GM18861 (cell line): ENCODE results near the gene ABHD3.
"Not testable (repeated sequence)": the region's sequence is repeated elsewhere in the genome, so short reads cannot be mapped to it uniquely, and the experiment has no call there.

Experiments used
- ATAC-seq: cut with Tn5 transposase; IDR thresholded peaks from one replicate; pipeline ENCODE4 v1.9.1; 2021; ENCODE audit not compliant: unreplicated experiment

Gene ABHD3

GRCh38 chr18:21652073-21652472 lies 52.5 kb downstream of the ABHD3 start:
- no peak for ATAC-seq

- no peak for ATAC-seq
Observed at GRCh38 chr18:21650311-21650710, 54.3 kb downstream of the ABHD3 start.

- not testable (repeated sequence) for ATAC-seq
Observed at GRCh38 chr18:21640375-21640774, 64.2 kb downstream of the ABHD3 start.

GRCh38 chr18:21638822-21639221 lies 65.8 kb downstream of the ABHD3 start:
- no peak for ATAC-seq

- ATAC-seq: no peak
Observed at GRCh38 chr18:21636769-21637168, 67.8 kb downstream of the ABHD3 start.

DNA sequence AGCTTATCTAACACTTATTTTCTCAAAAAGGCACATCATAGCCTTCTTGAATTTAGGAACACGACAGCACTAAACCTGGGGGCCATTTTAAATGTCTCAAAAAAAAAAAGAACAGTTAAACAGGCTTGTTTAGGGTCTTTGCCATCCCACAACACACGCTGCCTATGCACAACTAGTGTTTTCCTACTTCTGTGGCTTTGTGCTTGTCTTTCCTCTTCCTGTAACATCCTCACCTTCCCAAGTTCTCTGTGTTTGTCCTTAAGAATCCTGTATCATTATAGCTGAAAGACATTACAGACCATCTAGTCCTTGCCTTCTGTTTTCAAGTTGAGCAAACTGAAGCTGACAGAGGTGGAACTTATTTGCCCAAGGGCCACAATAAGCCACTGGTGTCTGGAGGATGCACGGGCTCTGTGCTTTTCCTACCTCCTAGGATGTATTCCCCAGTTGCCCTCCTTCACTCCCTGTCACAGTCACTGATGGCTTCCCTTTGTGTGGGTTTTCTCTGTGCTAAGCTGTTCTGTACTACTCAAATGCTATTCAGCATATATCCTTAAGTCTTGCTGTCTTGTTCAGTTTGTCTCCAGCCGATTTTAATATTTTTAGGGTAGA lies 69.9 kb downstream of the ABHD3 start:
- ATAC-seq: no peak

DNA sequence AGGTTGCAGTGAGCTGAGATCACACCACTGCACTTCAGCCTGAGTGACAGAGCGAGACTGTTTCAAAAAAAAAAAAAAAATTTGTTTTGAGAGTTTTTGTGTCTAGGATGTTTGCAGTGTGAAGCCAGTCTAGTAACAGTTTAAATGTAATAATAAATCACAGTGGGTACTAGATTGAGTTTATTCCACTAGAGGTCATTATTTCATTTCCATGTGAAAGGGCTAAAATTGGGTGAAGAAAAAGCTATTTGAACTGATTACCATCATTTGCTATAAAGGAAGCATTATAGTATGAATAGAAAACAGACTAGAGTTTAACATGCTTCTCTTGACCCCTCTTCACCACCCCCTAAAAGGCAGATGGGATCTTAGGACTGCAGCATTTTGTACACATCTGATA lies 72.2 kb downstream of the ABHD3 start:
- no peak for ATAC-seq

DNA sequence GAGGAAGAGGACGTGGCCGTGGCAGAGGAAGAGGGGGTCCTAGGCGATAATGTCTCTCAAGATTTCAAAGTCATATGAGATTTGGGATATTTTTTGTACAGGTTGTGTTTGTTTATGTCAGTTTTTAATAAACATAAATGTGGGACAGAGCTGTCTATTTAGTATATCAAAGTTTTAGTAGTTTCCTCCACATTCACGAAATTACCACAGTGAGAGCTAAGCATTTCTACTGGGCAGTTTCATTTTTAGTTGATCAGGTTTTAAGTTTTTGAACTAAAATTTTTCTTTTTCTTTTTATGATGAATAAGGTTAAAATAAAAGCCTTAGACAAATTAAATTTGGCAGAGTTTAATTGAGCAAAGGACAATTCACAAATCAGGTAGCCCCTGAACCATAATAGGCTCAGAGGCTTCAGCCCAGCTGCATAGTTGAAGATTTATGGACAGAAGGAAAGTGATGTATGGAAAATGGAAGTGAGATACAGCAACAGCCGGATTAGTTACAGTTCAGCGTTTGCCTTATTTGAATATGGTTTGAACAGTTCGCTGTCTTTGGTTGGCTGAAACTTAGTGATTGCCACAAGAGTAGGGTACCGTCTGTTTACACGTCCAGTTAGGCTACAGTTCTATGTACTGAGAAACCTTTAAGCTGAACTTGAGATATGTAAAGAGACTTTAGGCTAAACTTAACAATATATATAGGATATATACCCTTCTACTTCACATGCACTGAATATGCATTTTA lies 75.3 kb downstream of the ABHD3 start:
- ATAC-seq: peak; percentile 81

- not testable (repeated sequence) for ATAC-seq
Observed at GRCh38 chr18:21621640-21622039, 82.9 kb downstream of the ABHD3 start.

GRCh38 chr18:21612125-21613039 lies 92.2 kb downstream of the ABHD3 start, which contains the start of gene SNRPD1:
Gene SNRPD1, plus strand, starts transcription at chr18:21612314. Its CDS starts 116 bp downstream, at chr18:21612430.
- peak; percentile 96 for ATAC-seq

DNA sequence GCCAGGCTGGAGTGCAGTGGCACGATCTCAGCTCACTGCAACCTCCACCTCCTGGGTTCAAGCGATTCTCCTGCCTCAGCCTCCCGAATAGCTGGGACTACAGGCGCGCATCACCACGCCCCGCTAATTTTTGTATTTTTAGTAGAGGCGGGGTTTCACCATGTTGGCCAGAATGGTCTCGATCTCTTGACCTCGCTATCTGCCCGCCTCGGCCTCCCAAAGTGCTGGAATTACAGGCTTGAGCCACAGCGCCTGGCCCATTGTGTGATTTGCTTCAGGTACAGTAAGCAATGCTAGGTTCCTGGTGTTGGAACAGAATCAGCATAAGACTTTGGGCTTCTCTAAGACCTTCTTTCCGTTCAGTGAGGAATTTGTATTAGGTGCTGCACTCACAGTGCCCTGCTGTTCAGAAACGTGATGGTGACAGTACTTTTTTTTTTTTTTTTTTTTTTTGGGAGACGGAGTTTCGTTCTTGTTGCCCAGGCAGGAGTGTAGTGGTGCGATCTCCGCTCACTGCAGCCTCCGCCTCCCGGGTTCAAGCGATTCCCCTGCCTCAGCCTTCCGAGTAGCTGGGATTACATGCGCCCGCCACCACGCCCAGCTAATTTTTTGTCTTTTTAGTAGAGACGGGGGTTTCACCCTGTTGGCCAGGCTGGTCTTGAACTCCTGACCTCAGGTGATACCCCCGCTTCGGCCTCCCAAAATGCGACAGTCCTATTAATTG lies 93.0 kb downstream of the ABHD3 start:
- ATAC-seq: not testable (repeated sequence)

GRCh38 chr18:21605213-21605612 lies 99.4 kb downstream of the ABHD3 start:
- ATAC-seq: no peak

DNA sequence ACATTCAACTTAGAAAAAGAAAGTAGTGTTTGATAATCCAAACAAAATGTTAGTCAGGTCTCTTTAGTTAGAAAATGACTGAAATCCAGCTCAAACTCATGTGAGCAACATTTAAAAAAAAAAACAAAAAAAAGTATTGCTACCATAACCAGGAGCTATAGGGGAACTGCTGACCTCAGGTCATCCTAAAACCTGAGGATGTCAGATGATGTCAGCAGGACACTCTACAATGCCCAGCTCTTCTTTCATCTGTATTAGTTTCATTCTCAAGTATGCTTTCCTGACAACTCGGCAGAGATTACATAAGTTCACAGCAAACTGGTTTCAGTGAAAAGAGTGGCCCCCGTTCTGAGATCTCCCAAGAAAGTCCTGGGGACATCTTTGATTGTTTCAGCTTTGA lies 99.9 kb downstream of the ABHD3 start:
- ATAC-seq: no peak

DNA sequence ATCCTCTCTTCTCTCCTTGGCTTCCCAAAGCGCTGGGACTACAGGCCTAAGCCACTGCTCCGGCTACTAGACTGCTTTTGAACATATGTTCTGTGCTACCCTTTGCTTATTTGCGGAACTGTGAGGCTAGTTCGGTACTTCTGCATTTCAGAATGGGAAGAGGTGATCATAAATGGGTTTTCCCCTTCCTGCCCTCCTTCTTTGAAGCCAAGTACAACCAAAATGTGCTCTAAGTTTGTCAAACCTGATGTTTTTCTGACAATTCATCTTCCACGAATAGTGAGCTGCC lies 102.3 kb downstream of the ABHD3 start:
- no peak for ATAC-seq
